HepG2 (cell line): ENCODE results near the gene ENDOG. TPM values are rescaled to one million over a fixed set of nuclear protein-coding genes. Genes with fewer than 3 reads are reported as not detected.

ENCODE experiments used
- ATAD3A ChIP-seq: sonication (generic); formaldehyde crosslinking; IDR thresholded peaks from 2 replicates; pipeline ENCODE4 v1.4.0; 2020; ENCODE audit warnings: missing genetic modification reagents
- BORCS8-MEF2B ChIP-seq: sonication (generic); formaldehyde crosslinking; IDR thresholded peaks from 2 replicates; pipeline ENCODE4 v1.8.0; 2022; ENCODE audit warnings: mild to moderate bottlenecking, missing genetic modification reagents
- BRCA1 ChIP-seq: sonication (generic); formaldehyde crosslinking; IDR thresholded peaks from 2 replicates; pipeline ENCODE4 v1.4.0; 2020; ENCODE audit warnings: missing genetic modification reagents
- CEBPB ChIP-seq: IDR thresholded peaks from 2 replicates; pipeline ENCODE4 v1.6.1; 2011; ENCODE audit warnings: low read depth, low read length, improper control_type of control experiment, borderline replicate concordance
- DPF2 ChIP-seq: sonication (generic); formaldehyde crosslinking; IDR thresholded peaks from 2 replicates; pipeline ENCODE4 v1.4.0; 2020; ENCODE audit warnings: mild to moderate bottlenecking, low read depth, missing genetic modification reagents, borderline replicate concordance
- FOXM1 ChIP-seq: sonication (generic); formaldehyde crosslinking; IDR thresholded peaks from 2 replicates; pipeline ENCODE4 v1.5.0; 2020; ENCODE audit warnings: missing genetic modification reagents
- KLF13 ChIP-seq: sonication (generic); formaldehyde crosslinking; IDR thresholded peaks from 2 replicates; pipeline ENCODE4 v1.4.0; 2020; ENCODE audit warnings: mild to moderate bottlenecking, missing genetic modification reagents
- MEIS1 ChIP-seq: sonication (generic); formaldehyde crosslinking; IDR thresholded peaks from 2 replicates; pipeline ENCODE4 v1.9.0; 2021; ENCODE audit warnings: mild to moderate bottlenecking, missing genetic modification reagents, moderate library complexity, borderline replicate concordance
- PHF21A ChIP-seq: sonication (generic); formaldehyde crosslinking; IDR thresholded peaks from 2 replicates; pipeline ENCODE4 v1.5.0; 2020; ENCODE audit warnings: mild to moderate bottlenecking, missing genetic modification reagents
- RXRA ChIP-seq: sonication (generic); formaldehyde crosslinking; IDR thresholded peaks from 2 replicates; pipeline ENCODE4 v1.5.1; 2020; ENCODE audit warnings: missing genetic modification reagents
- SP140L ChIP-seq: sonication (generic); formaldehyde crosslinking; IDR thresholded peaks from 2 replicates; pipeline ENCODE4 v1.4.0; 2020; ENCODE audit warnings: missing genetic modification reagents, borderline replicate concordance
- TEAD3 ChIP-seq: optimal IDR thresholded peaks from 2 replicates; pipeline ENCODE3; 2016; ENCODE audit warnings: borderline replicate concordance
- ZC3H4 ChIP-seq: sonication (generic); formaldehyde crosslinking; IDR thresholded peaks from 2 replicates; pipeline ENCODE4 v1.4.0; 2020; ENCODE audit warnings: missing genetic modification reagents, borderline replicate concordance
- ZFAT ChIP-seq: sonication (generic); formaldehyde crosslinking; conservative IDR thresholded peaks from 2 replicates; pipeline ENCODE4 v1.8.1; 2023; ENCODE audit warnings: missing genetic modification reagents, inconsistent platforms
- ZFX ChIP-seq: sonication (generic); formaldehyde crosslinking; IDR thresholded peaks from 2 replicates; pipeline ENCODE4 v1.4.0; 2020; ENCODE audit warnings: mild to moderate bottlenecking, low read depth, missing genetic modification reagents, moderate library complexity
- ZNF121 ChIP-seq: sonication (generic); formaldehyde crosslinking; IDR thresholded peaks from 2 replicates; pipeline ENCODE4 v1.5.0; 2020; ENCODE audit warnings: mild to moderate bottlenecking, missing genetic modification reagents
- ZNF235 ChIP-seq: sonication (generic); formaldehyde crosslinking; IDR thresholded peaks from 2 replicates; pipeline ENCODE4 v1.8.1; 2023; ENCODE audit warnings: mild to moderate bottlenecking, missing genetic modification reagents, borderline replicate concordance
- ZNF256 ChIP-seq: sonication (generic); formaldehyde crosslinking; conservative IDR thresholded peaks from 2 replicates; pipeline ENCODE4 v1.4.0; 2020; ENCODE audit warnings: missing genetic modification reagents
- ZNF260 ChIP-seq: sonication (generic); formaldehyde crosslinking; IDR thresholded peaks from 2 replicates; pipeline ENCODE4 v1.4.0; 2020; ENCODE audit warnings: missing genetic modification reagents, low read depth, mild to moderate bottlenecking, borderline replicate concordance
- ZNF3 ChIP-seq: IDR thresholded peaks from 2 replicates; pipeline ENCODE4 v1.7.0; 2017; ENCODE audit warnings: inconsistent platforms
- ZNF446 ChIP-seq: sonication (generic); formaldehyde crosslinking; IDR thresholded peaks from 2 replicates; pipeline ENCODE4 v1.5.0; 2020; ENCODE audit warnings: mild to moderate bottlenecking, missing genetic modification reagents
- ZNF510 ChIP-seq: sonication (generic); formaldehyde crosslinking; IDR thresholded peaks from 2 replicates; pipeline ENCODE4 v1.4.0; 2020; ENCODE audit warnings: low read depth, mild to moderate bottlenecking, missing genetic modification reagents
- ZNF605 ChIP-seq: sonication (generic); formaldehyde crosslinking; IDR thresholded peaks from 2 replicates; pipeline ENCODE4 v1.8.0; 2022; ENCODE audit warnings: mild to moderate bottlenecking, missing genetic modification reagents
- ZNF616 ChIP-seq: sonication (generic); formaldehyde crosslinking; IDR thresholded peaks from 2 replicates; pipeline ENCODE4 v1.5.0; 2020; ENCODE audit warnings: low read depth, mild to moderate bottlenecking, missing genetic modification reagents
- ZNF724P ChIP-seq: sonication (generic); formaldehyde crosslinking; IDR thresholded peaks from 2 replicates; pipeline ENCODE4 v1.8.0; 2022; ENCODE audit warnings: missing genetic modification reagents, borderline replicate concordance
- ZNF75D ChIP-seq: sonication (generic); formaldehyde crosslinking; IDR thresholded peaks from 2 replicates; pipeline ENCODE4 v1.8.1; 2023; ENCODE audit warnings: missing genetic modification reagents, mild to moderate bottlenecking, borderline replicate concordance
- ZNF775 ChIP-seq: sonication (generic); formaldehyde crosslinking; IDR thresholded peaks from 2 replicates; pipeline ENCODE4 v1.4.0; 2020; ENCODE audit warnings: missing genetic modification reagents, mild to moderate bottlenecking, moderate library complexity, borderline replicate concordance
- polyA plus RNA-seq, 8 experiments: library from polyadenylated mRNA; depleted of rRNA in 3 of 8; stranded (reverse) in 7 of 8; unstranded in 1 of 8; fragments of >200 nt; fragmentation: Illumina TruSeq in 4 of 8; extraction: Trizol in 4 of 8; gene quantifications; 2 replicates each; pipeline versions ENCODE4 v1.2.1 to v1.2.3, GENCODE V29; 2011 to 2016; ENCODE audit warnings: low read depth in 4 of 8, missing spikeins in 1 of 8, mixed read lengths in 1 of 8; ENCODE audit not compliant: insufficient read depth in 1 of 8
- total RNA-seq, 5 experiments: library from RNA; depleted of rRNA; stranded (reverse); fragments of >200 nt; fragmentation: Illumina TruSeq; extraction: Trizol; gene quantifications; 2 replicates each; pipeline ENCODE4 v1.2.3, GENCODE V29; 2016; ENCODE audit warnings: low read depth in 1 of 5
- TF ChIP-seq, protein P1 (sequence below): sonication (generic); formaldehyde crosslinking; IDR thresholded peaks from 2 replicates; pipeline ENCODE4 v1.4.0; 2020; ENCODE audit warnings: missing genetic modification reagents
- TF ChIP-seq, protein P2 (sequence below): sonication (generic); formaldehyde crosslinking; IDR thresholded peaks from 2 replicates; pipeline ENCODE4 v1.8.1; 2023; ENCODE audit warnings: mild to moderate bottlenecking, missing genetic modification reagents
- TF ChIP-seq, protein P3 (sequence below): fragments of 450-650 bp; IDR thresholded peaks from 2 replicates; pipeline ENCODE4 v1.6.1; 2016
- TF ChIP-seq, protein P4 (sequence below): sonication (generic); formaldehyde crosslinking; IDR thresholded peaks from 2 replicates; pipeline ENCODE4 v1.4.0; 2020; ENCODE audit warnings: mild to moderate bottlenecking, missing genetic modification reagents

ENDOG gene
- total and polyA plus RNA-seq, 2 of the 13 experiments (the other 11 are each of a cell fraction or from before 2014, with no cell fraction given): 26.3 to 28.8 TPM

DNA sequence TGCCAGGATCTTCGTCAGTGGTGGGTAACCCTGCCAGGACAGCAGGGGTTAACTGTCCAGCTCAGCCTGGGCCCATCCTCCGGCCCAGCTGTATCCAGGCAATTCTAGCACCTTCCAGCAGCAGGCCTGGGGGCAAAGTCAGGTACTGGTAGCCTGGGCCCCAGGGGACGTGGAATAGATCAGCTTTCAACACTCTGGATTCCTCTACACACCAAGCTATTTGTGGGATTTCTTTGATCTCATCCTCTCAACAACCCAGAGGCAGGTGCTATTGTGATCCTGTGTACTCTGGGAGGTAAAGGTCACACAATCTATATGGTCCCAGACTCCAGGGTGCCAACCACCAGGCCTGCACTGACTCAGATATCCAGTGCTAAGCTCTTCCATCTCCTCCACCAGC is 20.0 kb downstream of the ENDOG start (continued):
- TF ChIP-seq ZNF616 (CRISPR knock-in tag): no peak
- no peak for TF ChIP-seq CEBPB
- TF ChIP-seq, protein P1, sequence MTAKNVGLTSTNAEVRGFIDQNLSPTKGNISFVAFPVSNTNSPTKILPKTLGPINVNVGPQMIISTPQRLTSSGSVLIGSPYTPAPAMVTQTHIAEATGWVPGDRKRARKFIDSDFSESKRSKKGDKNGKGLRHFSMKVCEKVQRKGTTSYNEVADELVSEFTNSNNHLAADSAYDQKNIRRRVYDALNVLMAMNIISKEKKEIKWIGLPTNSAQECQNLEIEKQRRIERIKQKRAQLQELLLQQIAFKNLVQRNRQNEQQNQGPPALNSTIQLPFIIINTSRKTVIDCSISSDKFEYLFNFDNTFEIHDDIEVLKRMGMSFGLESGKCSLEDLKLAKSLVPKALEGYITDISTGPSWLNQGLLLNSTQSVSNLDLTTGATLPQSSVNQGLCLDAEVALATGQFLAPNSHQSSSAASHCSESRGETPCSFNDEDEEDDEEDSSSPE: 0 out of 2 replicates have a peak, but pooled peaks have one; percentile 17
- TF ChIP-seq DPF2 (CRISPR knock-in tag): peak; percentile 69
- TF ChIP-seq SP140L (CRISPR knock-in tag): no peak
- no peak for TF ChIP-seq ZNF605 (CRISPR knock-in tag)
- peak; percentile 86 for TF ChIP-seq PHF21A (CRISPR knock-in tag)
- TF ChIP-seq ZNF724P (CRISPR knock-in tag): no peak
- TF ChIP-seq ZNF256 (CRISPR knock-in tag): no peak
- no peak for TF ChIP-seq ZNF3
- peak; percentile 79 for TF ChIP-seq RXRA (CRISPR knock-in tag)
- peak; percentile 88 for TF ChIP-seq ZFX
- TF ChIP-seq ZNF260 (CRISPR knock-in tag): no peak
- TF ChIP-seq, protein P2, sequence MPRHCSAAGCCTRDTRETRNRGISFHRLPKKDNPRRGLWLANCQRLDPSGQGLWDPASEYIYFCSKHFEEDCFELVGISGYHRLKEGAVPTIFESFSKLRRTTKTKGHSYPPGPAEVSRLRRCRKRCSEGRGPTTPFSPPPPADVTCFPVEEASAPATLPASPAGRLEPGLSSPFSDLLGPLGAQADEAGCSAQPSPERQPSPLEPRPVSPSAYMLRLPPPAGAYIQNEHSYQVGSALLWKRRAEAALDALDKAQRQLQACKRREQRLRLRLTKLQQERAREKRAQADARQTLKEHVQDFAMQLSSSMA: no peak
- TF ChIP-seq ZNF775: no peak
- TF ChIP-seq FOXM1 (CRISPR knock-in tag): no peak
- TF ChIP-seq ZNF121: 0 out of 2 replicates have a peak, but pooled peaks have one; percentile 20
- TF ChIP-seq KLF13: no peak
- peak; percentile 93 for TF ChIP-seq TEAD3
- TF ChIP-seq, protein P3, sequence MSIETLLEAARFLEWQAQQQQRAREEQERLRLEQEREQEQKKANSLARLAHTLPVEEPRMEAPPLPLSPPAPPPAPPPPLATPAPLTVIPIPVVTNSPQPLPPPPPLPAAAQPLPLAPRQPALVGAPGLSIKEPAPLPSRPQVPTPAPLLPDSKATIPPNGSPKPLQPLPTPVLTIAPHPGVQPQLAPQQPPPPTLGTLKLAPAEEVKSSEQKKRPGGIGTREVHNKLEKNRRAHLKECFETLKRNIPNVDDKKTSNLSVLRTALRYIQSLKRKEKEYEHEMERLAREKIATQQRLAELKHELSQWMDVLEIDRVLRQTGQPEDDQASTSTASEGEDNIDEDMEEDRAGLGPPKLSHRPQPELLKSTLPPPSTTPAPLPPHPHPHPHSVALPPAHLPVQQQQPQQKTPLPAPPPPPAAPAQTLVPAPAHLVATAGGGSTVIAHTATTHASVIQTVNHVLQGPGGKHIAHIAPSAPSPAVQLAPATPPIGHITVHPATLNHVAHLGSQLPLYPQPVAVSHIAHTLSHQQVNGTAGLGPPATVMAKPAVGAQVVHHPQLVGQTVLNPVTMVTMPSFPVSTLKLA: no peak
- no peak for TF ChIP-seq ZNF235 (CRISPR knock-in tag)
- TF ChIP-seq ZNF510 (CRISPR knock-in tag): no peak
- no peak for TF ChIP-seq ZFAT (CRISPR knock-in tag)
- no peak for TF ChIP-seq ATAD3A
- no peak for TF ChIP-seq MEIS1 (CRISPR knock-in tag)
- TF ChIP-seq ZNF446 (CRISPR knock-in tag): peak; percentile 52; the same call in 1 of the 2 replicates
- no peak for TF ChIP-seq ZNF75D (CRISPR knock-in tag)
- TF ChIP-seq BRCA1 (CRISPR knock-in tag): no peak
- no peak for TF ChIP-seq BORCS8-MEF2B (CRISPR knock-in tag)
- no peak for TF ChIP-seq ZC3H4 (CRISPR knock-in tag)
- TF ChIP-seq, protein P4, sequence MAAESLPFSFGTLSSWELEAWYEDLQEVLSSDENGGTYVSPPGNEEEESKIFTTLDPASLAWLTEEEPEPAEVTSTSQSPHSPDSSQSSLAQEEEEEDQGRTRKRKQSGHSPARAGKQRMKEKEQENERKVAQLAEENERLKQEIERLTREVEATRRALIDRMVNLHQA (CRISPR knock-in tag): no peak
